Fibroblast of lung (primary cell): ENCODE data around the gene ZNF681.

ENCODE experiments used
- EZH2 ChIP-seq: IDR thresholded peaks from 2 replicates; pipeline ENCODE4 v1.5.1; 2012; ENCODE audit warnings: low read length, control low read depth, mild to moderate bottlenecking; ENCODE audit errors: missing control alignments
- TF ChIP-seq, protein P1 (sequence below), 2 donors: IDR thresholded peaks in 1 of 2; conservative IDR thresholded peaks in 1 of 2; 1 replicate in 1 of 2; 2 replicates in 1 of 2; pipeline ENCODE4 v1.5.1; 2011 to 2012; ENCODE audit warnings: low read length in 2 of 2, control low read depth in 1 of 2, inconsistent platforms in 1 of 2, low read depth in 1 of 2, mild to moderate bottlenecking in 1 of 2

DNA sequence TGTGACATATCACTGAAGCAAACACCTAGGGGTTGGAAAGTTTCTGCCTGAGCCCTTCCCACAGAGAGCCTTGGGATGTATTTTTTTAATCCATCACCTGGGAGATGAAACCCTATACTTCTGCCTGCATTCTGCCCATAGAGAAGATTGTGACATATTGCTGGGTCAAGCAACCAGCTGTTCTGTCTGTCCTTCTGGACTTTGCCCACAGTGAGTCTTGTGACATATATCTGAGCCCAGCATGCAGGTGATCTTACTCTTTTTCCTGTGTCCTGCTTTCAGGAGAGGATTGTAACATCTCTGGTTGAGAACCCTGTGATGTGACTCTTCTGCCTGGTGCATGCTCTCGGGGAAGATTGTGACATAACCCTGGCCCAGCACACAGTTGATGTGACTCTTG, 24.9 kb upstream of the ZNF681 start:
- TF ChIP-seq, protein P1, sequence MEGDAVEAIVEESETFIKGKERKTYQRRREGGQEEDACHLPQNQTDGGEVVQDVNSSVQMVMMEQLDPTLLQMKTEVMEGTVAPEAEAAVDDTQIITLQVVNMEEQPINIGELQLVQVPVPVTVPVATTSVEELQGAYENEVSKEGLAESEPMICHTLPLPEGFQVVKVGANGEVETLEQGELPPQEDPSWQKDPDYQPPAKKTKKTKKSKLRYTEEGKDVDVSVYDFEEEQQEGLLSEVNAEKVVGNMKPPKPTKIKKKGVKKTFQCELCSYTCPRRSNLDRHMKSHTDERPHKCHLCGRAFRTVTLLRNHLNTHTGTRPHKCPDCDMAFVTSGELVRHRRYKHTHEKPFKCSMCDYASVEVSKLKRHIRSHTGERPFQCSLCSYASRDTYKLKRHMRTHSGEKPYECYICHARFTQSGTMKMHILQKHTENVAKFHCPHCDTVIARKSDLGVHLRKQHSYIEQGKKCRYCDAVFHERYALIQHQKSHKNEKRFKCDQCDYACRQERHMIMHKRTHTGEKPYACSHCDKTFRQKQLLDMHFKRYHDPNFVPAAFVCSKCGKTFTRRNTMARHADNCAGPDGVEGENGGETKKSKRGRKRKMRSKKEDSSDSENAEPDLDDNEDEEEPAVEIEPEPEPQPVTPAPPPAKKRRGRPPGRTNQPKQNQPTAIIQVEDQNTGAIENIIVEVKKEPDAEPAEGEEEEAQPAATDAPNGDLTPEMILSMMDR (conservative IDR thresholded peaks at IDR 0.05 in 1 of 2, IDR thresholded peaks at IDR 0.05 in 1 of 2; ENCODE audit: low read depth in 1 of 2, low read length in 2 of 2), result no peak
- TF ChIP-seq EZH2, result no peak
